HAP-1 (cell line): Measurements from ENCODE around the gene MYO5C.
A peak's percentile ranks its signal among the peaks of the same experiment; 100 is the strongest.

ENCODE experiments used
- DNase-seq, 2 experiments: peaks; one replicate each; pipeline ENCODE4 v3.0.0-alpha.2; 2016 to 2020; ENCODE audit warnings: low spot score in 2 of 2
- H3K27me3 ChIP-seq: fragments of 250-450 bp; sonication (Bioruptor Pico); 2 replicates; pipeline ENCODE4 v1.5.1; 2020; ENCODE audit warnings: low read depth, mild to moderate bottlenecking, moderate library complexity
- H3K36me3 ChIP-seq: fragments of 250-450 bp; sonication (Bioruptor Pico); replicated peaks from 2 replicates; pipeline ENCODE4 v1.5.1; 2020; ENCODE audit warnings: mild to moderate bottlenecking
- H3K4me1 ChIP-seq: fragments of 250-450 bp; sonication (Bioruptor Pico); 2 replicates; pipeline ENCODE4 v1.5.1; 2020; ENCODE audit warnings: mild to moderate bottlenecking
- H3K4me3 ChIP-seq: fragments of 250-450 bp; sonication (Bioruptor Pico); 2 replicates; pipeline ENCODE4 v1.5.1; 2020; ENCODE audit warnings: mild to moderate bottlenecking, moderate library complexity
- H3K9me3 ChIP-seq: fragments of 250-450 bp; sonication (Bioruptor Pico); 2 replicates; pipeline ENCODE4 v1.5.1; 2020; ENCODE audit warnings: mild to moderate bottlenecking, moderate library complexity
- in situ Hi-C: fragments of 300-500 bp; cut with MboI; formaldehyde crosslinking; loops from 3 replicates; pipeline ENCODE4 v1.14.3; 2020; ENCODE audit warnings: low sequenced_read_pairs, inconsistent platforms, mixed read lengths

Gene MYO5C

GRCh38 chr15:52295421-52296001, at the start of gene MYO5C:
TSS of gene MYO5C (minus strand) at chr15:52295804. CDS start at chr15:52295636, 168 bp downstream.
- H3K27me3 ChIP-seq, result no peaks in the 10 kb centered on the region
- H3K4me3 ChIP-seq, result peak within 1 kb of the TSS; percentile 35
- no peaks in the 10 kb centered on the region for H3K9me3 ChIP-seq
- peaks cover 3% of the 10 kb centered on the region; the same call in 1 of the 2 replicates for H3K4me1 ChIP-seq
- no peaks in the 10 kb centered on the region for H3K36me3 ChIP-seq
- in situ Hi-C loops, result no loop called here
- peak; percentile 51 to 85 for DNase-seq

GRCh38 chr15:52344592-52344991, 49.0 kb upstream of the MYO5C start:
- Histone ChIP-seq H3K27me3 (no peaks in the 10 kb centered on the region), H3K4me1 (no peaks in the 10 kb centered on the region), H3K9me3 (no peaks in the 10 kb centered on the region), H3K4me3 (no peak overlapping the region), H3K36me3 (no peaks in the 10 kb centered on the region; the same call in 1 of the 2 replicates)
- in situ Hi-C loops, result no loop called here
- no peak for DNase-seq

GRCh38 chr15:52343831-52344230, 48.2 kb upstream of the MYO5C start:
- Histone ChIP-seq H3K4me1 (no peaks in the 10 kb centered on the region), H3K27me3 (no peaks in the 10 kb centered on the region), H3K4me3 (no peak overlapping the region), H3K9me3 (no peaks in the 10 kb centered on the region), H3K36me3 (no peaks in the 10 kb centered on the region; the same call in 1 of the 2 replicates)
- DNase-seq, result no peak
- in situ Hi-C loops, result no loop called here

- H3K36me3 ChIP-seq, result no peaks in the 10 kb centered on the region
- no peaks in the 10 kb centered on the region for H3K27me3 ChIP-seq
- H3K4me3 ChIP-seq, result no peak overlapping the region
- peaks cover 2% of the 10 kb centered on the region; the same call in 1 of the 2 replicates for H3K4me1 ChIP-seq
- no peak for DNase-seq
- in situ Hi-C loops, result no loop called here
- no peaks in the 10 kb centered on the region for H3K9me3 ChIP-seq
These were observed 44.5 kb upstream of the MYO5C start for GRCh38 chr15:52340093-52340492.

- no peak for DNase-seq
- Histone ChIP-seq H3K9me3 (no peaks in the 10 kb centered on the region), H3K36me3 (no peaks in the 10 kb centered on the region), H3K4me1 (peaks cover 2% of the 10 kb centered on the region; the same call in 1 of the 2 replicates), H3K4me3 (no peak overlapping the region), H3K27me3 (no peaks in the 10 kb centered on the region)
- in situ Hi-C loops, result no loop called here
These were observed 43.3 kb upstream of the MYO5C start for GRCh38 chr15:52338891-52339290.

GRCh38 chr15:52338058-52338457, 42.5 kb upstream of the MYO5C start:
- in situ Hi-C loops, result no loop called here
- H3K27me3 ChIP-seq, result no peaks in the 10 kb centered on the region
- no peaks in the 10 kb centered on the region for H3K9me3 ChIP-seq
- H3K36me3 ChIP-seq, result no peaks in the 10 kb centered on the region
- H3K4me3 ChIP-seq, result no peak overlapping the region
- no peak for DNase-seq
- H3K4me1 ChIP-seq, result peaks cover 2% of the 10 kb centered on the region; the same call in 1 of the 2 replicates

GRCh38 chr15:52337198-52337853, 41.7 kb upstream of the MYO5C start:
- in situ Hi-C loops, result no loop called here
- no peak for DNase-seq
- Histone ChIP-seq H3K4me3 (no peak overlapping the region), H3K9me3 (no peaks in the 10 kb centered on the region), H3K27me3 (no peaks in the 10 kb centered on the region), H3K4me1 (peaks cover 2% of the 10 kb centered on the region; the same call in 1 of the 2 replicates), H3K36me3 (no peaks in the 10 kb centered on the region)

- H3K27me3 ChIP-seq, result no peaks in the 10 kb centered on the region
- DNase-seq, result no peak
- in situ Hi-C loops, result no loop called here
- H3K4me1 ChIP-seq, result peaks cover 2% of the 10 kb centered on the region; the same call in 1 of the 2 replicates
- no peak overlapping the region for H3K4me3 ChIP-seq
- H3K9me3 ChIP-seq, result no peaks in the 10 kb centered on the region
- H3K36me3 ChIP-seq, result no peaks in the 10 kb centered on the region
These were observed 40.9 kb upstream of the MYO5C start for GRCh38 chr15:52336529-52336928.

GRCh38 chr15:52334491-52335160, 39.0 kb upstream of the MYO5C start:
- Histone ChIP-seq H3K27me3 (no peaks in the 10 kb centered on the region), H3K36me3 (no peaks in the 10 kb centered on the region), H3K4me3 (no peak overlapping the region), H3K9me3 (no peaks in the 10 kb centered on the region), H3K4me1 (peaks cover 2% of the 10 kb centered on the region; the same call in 1 of the 2 replicates)
- no peak for DNase-seq
- in situ Hi-C loops, result no loop called here

GRCh38 chr15:52331490-52332240, 36.1 kb upstream of the MYO5C start:
- in situ Hi-C loops, result no loop called here
- H3K4me3 ChIP-seq, result no peak overlapping the region
- H3K27me3 ChIP-seq, result no peaks in the 10 kb centered on the region
- H3K36me3 ChIP-seq, result peaks cover 11% of the 10 kb centered on the region
- DNase-seq, result peak; percentile 28 to 63
- no peaks in the 10 kb centered on the region for H3K9me3 ChIP-seq
- H3K4me1 ChIP-seq, result no peaks in the 10 kb centered on the region

GRCh38 chr15:52329987-52330386, 34.4 kb upstream of the MYO5C start:
- Histone ChIP-seq H3K27me3 (no peaks in the 10 kb centered on the region), H3K4me3 (no peak overlapping the region), H3K36me3 (peaks cover 15% of the 10 kb centered on the region), H3K4me1 (no peaks in the 10 kb centered on the region), H3K9me3 (no peaks in the 10 kb centered on the region)
- DNase-seq, result no peak
- in situ Hi-C loops, result no loop called here

- no peaks in the 10 kb centered on the region for H3K27me3 ChIP-seq
- H3K4me3 ChIP-seq, result no peak overlapping the region
- no peaks in the 10 kb centered on the region for H3K4me1 ChIP-seq
- peaks cover 15% of the 10 kb centered on the region for H3K36me3 ChIP-seq
- in situ Hi-C loops, result no loop called here
- no peaks in the 10 kb centered on the region for H3K9me3 ChIP-seq
- no peak for DNase-seq
These were observed 33.5 kb upstream of the MYO5C start for GRCh38 chr15:52329150-52329549.

- Histone ChIP-seq H3K9me3 (no peaks in the 10 kb centered on the region), H3K27me3 (no peaks in the 10 kb centered on the region), H3K36me3 (peaks cover 15% of the 10 kb centered on the region), H3K4me3 (no peak overlapping the region), H3K4me1 (no peaks in the 10 kb centered on the region)
- no peak for DNase-seq
- in situ Hi-C loops, result no loop called here
These were observed 33.1 kb upstream of the MYO5C start for GRCh38 chr15:52328680-52329079.
